ENCODE results near the gene RGS16.

DNA sequence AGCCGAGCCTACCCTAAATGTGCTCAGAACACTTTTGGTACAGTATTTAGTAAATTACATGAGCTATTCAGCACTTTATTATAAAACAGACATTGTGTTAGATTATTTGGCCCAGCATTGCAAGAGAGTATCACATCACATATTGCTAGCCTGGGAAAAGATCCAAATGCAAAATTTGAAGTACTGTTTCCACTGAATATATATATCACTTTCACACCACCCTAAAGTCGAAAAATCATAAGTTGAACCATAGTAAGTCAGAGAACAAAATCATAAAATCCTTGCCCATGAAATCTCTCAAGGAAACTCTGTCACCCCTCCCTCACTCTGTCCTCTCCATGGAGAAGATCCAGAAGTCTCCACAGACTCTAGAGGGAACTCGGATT lies 47.1 kb upstream of the RGS16 start:
- TF ChIP-seq EZH2 (IDR thresholded peaks at IDR 0.05; ENCODE audit: insufficient read depth, poor library complexity, severe bottlenecking) (no peak), EZH2phosphoT487 (IDR thresholded peaks at IDR 0.05; ENCODE audit: insufficient read depth, low read depth) (no peak)
